ENCODE measurements around the gene DNASE2. TPM values are rescaled to one million over a fixed set of nuclear protein-coding genes. Genes with fewer than 3 reads are reported as not detected.
A peak's percentile ranks its signal among the peaks of the same experiment; 100 is the strongest.
"Not testable (repeated sequence)": the region's sequence is repeated elsewhere in the genome, so short reads cannot be mapped to it uniquely, and the experiment has no call there.

Gene DNASE2
- total RNA-seq, 1 donor from 2014 or later = 23.5 TPM

DNA sequence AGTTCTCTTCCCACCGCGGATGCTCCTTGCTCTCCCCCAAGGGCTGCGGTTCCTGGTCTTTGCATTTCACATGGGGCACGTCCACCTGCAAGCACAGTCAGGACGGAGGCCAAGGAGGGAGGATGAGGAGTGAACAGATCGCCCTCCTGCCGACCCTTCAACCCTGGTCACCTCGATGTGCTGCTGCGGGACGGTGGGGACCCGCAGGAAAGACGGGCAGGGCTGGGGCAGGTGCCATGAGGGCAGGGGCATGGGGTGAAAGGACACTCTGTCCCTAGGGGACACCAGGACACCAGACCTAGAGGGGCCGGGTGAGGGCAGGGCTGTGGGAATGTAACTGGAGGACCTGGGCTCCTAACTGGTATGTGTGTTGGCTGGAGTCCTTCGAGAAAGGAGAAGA, 37.0 kb upstream of the DNASE2 start:
- H3K27me3 Mint-ChIP-seq (ENCODE audit: low read depth) = no peaks in the 10 kb centered on the region
- H3K27ac Mint-ChIP-seq = no peak overlapping the region
- no peaks in the 10 kb centered on the region for H3K9me3 Mint-ChIP-seq
- H3K4me3 Mint-ChIP-seq = no peak overlapping the region
- no peak for DNase-seq (ENCODE audit: low spot score in 2 of 2, unreplicated experiment in 2 of 2)
- peaks cover 19% of the 10 kb centered on the region for H3K4me1 Mint-ChIP-seq
- TF ChIP-seq, protein P1, sequence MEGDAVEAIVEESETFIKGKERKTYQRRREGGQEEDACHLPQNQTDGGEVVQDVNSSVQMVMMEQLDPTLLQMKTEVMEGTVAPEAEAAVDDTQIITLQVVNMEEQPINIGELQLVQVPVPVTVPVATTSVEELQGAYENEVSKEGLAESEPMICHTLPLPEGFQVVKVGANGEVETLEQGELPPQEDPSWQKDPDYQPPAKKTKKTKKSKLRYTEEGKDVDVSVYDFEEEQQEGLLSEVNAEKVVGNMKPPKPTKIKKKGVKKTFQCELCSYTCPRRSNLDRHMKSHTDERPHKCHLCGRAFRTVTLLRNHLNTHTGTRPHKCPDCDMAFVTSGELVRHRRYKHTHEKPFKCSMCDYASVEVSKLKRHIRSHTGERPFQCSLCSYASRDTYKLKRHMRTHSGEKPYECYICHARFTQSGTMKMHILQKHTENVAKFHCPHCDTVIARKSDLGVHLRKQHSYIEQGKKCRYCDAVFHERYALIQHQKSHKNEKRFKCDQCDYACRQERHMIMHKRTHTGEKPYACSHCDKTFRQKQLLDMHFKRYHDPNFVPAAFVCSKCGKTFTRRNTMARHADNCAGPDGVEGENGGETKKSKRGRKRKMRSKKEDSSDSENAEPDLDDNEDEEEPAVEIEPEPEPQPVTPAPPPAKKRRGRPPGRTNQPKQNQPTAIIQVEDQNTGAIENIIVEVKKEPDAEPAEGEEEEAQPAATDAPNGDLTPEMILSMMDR (IDR thresholded peaks at IDR 0.05; ENCODE audit: unreplicated experiment) = no peak
- peaks cover 9% of the 10 kb centered on the region for H3K36me3 Mint-ChIP-seq

DNA sequence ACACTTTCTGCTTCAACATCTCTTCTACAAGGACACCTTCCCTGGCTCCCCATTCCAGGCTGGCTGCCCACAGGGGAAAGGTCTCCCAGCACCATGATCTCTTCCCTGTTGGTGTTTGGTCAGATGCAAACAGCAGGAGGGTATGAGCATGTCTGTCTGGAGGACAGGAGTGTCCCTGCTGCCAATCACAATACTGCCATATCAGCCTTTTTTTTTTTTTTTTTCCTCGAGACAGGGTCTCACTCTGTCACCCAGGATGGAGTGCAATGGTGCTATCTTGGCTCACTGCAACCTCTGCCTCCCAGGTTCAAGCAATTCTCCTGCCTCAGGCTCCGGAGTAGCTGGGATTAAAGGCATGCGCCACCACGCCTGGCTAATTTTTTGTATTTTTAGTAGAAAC, 34.6 kb upstream of the DNASE2 start:
- not testable (repeated sequence) for H3K4me3 Mint-ChIP-seq; H3K9me3 Mint-ChIP-seq; H3K36me3 Mint-ChIP-seq; H3K27me3 Mint-ChIP-seq (ENCODE audit: low read depth); H3K27ac Mint-ChIP-seq; DNase-seq (ENCODE audit: low spot score in 2 of 2, unreplicated experiment in 2 of 2)
- peaks cover 31% of the 10 kb centered on the region for H3K4me1 Mint-ChIP-seq

DNA sequence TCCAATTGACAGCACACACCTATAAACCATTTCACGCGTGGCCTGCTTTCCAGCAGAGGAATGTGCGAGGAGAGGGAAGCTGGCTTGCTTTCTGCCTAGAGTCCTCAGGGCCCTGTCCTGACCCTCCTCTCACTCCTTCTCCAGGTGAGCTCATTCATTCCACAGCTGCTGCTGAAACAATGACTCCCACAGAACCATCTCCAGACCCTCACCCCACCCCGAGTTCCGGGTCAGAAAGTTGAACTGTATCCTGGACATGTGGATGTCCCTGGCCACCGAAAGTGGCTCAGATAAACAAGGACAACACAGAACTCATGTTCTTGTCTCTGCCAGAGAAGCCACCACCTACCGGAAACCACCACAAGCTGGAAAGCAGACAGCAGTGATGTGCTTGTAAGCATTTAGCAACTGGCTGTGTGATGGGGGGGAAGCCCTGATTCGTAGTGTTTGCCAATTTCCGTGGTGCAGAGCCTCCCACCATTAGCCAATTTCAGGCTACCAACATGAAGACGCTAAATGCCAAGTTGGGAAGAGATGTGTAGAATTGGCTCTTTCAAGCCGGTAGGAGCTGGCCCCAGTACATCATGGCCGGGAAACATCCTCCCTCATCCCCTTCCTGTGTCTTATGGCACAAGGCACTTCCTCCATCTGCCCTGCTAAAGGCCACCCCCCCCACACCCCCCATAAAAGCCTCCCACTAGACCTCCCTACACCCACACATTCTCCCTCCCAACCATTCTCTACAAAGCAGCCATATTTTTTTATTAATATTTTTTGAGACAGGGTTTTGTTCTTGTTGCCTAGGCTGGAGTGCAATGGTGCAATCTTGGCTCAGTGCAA, 32.8 kb upstream of the DNASE2 start:
- Mint-ChIP-seq H3K36me3 (no peaks in the 10 kb centered on the region), H3K9me3 (no peaks in the 10 kb centered on the region), H3K27me3 (ENCODE audit: low read depth) (no peaks in the 10 kb centered on the region), H3K27ac (peak overlapping the region; percentile 96), H3K4me3 (no peak overlapping the region), H3K4me1 (peaks cover 26% of the 10 kb centered on the region)
- TF ChIP-seq, protein P1 (IDR thresholded peaks at IDR 0.05; ENCODE audit: unreplicated experiment) = no peak
- no peak for DNase-seq (ENCODE audit: low spot score in 2 of 2, unreplicated experiment in 2 of 2)

DNA sequence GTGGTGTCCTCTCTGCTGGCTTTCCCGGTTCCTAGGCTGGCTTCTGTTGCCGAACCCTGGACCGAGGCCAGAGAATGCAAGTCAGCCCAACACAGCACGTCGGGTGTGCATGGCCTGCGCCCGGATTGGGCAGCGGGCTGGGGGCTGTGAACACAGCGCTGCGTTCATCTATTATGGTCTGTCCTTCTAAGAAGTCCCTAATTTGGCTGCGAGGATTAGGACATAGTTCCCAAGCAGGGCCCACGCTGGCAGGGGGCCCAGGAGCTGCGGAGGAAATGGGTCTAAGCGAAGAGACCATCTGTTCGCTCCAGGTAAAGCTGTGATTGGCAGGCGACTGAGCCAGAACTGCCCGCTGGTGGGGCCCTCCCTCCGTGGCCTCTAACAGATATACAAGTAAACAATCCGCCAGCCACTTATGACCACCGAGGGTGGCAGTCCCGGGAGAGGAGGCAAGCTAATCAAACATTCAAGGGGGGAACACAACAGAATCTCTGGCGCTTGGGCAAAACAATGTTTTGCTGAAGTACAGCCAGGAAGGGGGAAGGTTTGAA, 31.8 kb upstream of the DNASE2 start:
- TF ChIP-seq, protein P1 (IDR thresholded peaks at IDR 0.05; ENCODE audit: unreplicated experiment) = no peak
- Mint-ChIP-seq H3K9me3 (no peaks in the 10 kb centered on the region), H3K4me1 (peaks cover 29% of the 10 kb centered on the region), H3K27me3 (ENCODE audit: low read depth) (no peaks in the 10 kb centered on the region), H3K4me3 (peak overlapping the region; percentile 36), H3K27ac (peak overlapping the region; percentile 96), H3K36me3 (no peaks in the 10 kb centered on the region)
- peak in 1 of 2 experiments; percentile 52 for DNase-seq (ENCODE audit: low spot score in 2 of 2, unreplicated experiment in 2 of 2)

DNA sequence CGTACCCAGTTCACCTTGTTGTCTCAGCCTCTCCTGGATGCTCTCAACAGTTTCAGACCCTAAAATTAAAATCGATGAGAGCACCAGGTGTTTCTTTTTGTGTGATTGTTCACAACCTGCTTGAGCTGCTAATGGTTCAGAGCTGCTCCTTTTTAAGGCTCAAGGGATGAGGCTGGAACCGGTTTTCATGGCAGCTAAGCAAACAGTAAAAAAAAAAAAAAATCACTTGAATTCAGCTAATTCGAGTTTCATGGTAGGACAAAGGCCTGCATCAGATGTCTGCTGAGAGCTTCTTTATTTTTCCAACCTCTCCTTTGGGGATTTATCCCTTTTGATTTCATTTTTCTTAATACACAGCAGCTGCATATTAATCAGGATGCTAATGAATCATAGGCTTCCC, 31.3 kb upstream of the DNASE2 start:
- no peaks in the 10 kb centered on the region for H3K9me3 Mint-ChIP-seq
- no peaks in the 10 kb centered on the region for H3K36me3 Mint-ChIP-seq
- DNase-seq (ENCODE audit: low spot score in 2 of 2, unreplicated experiment in 2 of 2) = no peak
- H3K4me3 Mint-ChIP-seq = peak overlapping the region; percentile 36
- H3K27ac Mint-ChIP-seq = peak overlapping the region; percentile 96
- H3K4me1 Mint-ChIP-seq = peaks cover 29% of the 10 kb centered on the region
- H3K27me3 Mint-ChIP-seq (ENCODE audit: low read depth) = no peaks in the 10 kb centered on the region
- TF ChIP-seq, protein P1 (IDR thresholded peaks at IDR 0.05; ENCODE audit: unreplicated experiment) = no peak

DNA sequence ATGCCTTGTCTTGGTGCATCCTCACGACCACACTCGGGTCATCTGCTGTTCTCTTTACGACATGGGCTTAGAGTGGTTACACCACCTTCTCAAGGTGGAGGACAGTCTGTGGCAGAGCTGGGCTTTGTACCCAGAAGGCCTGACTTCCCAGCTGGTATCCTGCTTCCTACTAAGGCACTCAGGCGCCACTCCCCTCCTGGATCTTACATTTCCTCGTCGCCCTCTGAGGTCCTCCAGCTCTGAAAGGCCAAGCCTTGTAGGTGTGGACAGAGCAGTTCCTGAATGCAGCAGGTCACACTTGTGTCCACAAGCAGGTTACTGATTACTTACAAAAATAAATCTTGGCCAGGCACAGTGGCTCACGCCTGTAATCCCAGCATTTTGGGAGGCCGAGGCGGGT, 25.9 kb upstream of the DNASE2 start:
- Mint-ChIP-seq H3K27ac (no peak overlapping the region), H3K4me3 (no peak overlapping the region), H3K36me3 (no peaks in the 10 kb centered on the region), H3K27me3 (ENCODE audit: low read depth) (no peaks in the 10 kb centered on the region), H3K9me3 (no peaks in the 10 kb centered on the region), H3K4me1 (peaks cover 8% of the 10 kb centered on the region)
- no peak for DNase-seq (ENCODE audit: low spot score in 2 of 2, unreplicated experiment in 2 of 2)
- TF ChIP-seq, protein P1 (IDR thresholded peaks at IDR 0.05; ENCODE audit: unreplicated experiment) = no peak
